H1 (cell line): ENCODE measurements around the gene ZNF846. TPM values are rescaled to one million over a fixed set of nuclear protein-coding genes. Genes with fewer than 3 reads are reported as not detected.

ENCODE experiments used
- CEBPB ChIP-seq: IDR thresholded peaks from 2 replicates; pipeline ENCODE4 v1.6.1; 2012; ENCODE audit warnings: low read depth, low read length
- CREB1 ChIP-seq: IDR thresholded peaks from 2 replicates; pipeline ENCODE4 v1.6.1; 2012; ENCODE audit warnings: inconsistent platforms
- FOSL1 ChIP-seq: IDR thresholded peaks from 2 replicates; pipeline ENCODE4 v1.6.1; 2011; ENCODE audit warnings: mild to moderate bottlenecking, low read depth, low read length, moderate library complexity; ENCODE audit not compliant: insufficient read depth
- KDM5A ChIP-seq: fragments of 200-600 bp; IDR thresholded peaks from 2 replicates; pipeline ENCODE4 v1.7.1; 2012; ENCODE audit warnings: mild to moderate bottlenecking, low read length, inconsistent platforms, mixed read lengths
- NRF1 ChIP-seq: IDR thresholded peaks from 2 replicates; pipeline ENCODE4 v1.6.1; 2011; ENCODE audit warnings: mild to moderate bottlenecking, low read depth, low read length, improper control_type of control experiment
- RXRA ChIP-seq: IDR thresholded peaks from 2 replicates; pipeline ENCODE4 v1.6.1; 2011; ENCODE audit warnings: low read depth, mild to moderate bottlenecking, low read length, moderate library complexity; ENCODE audit not compliant: insufficient read depth
- SP1 ChIP-seq: IDR thresholded peaks from 2 replicates; pipeline ENCODE4 v1.6.1; 2011; ENCODE audit warnings: low read depth, low read length
- SRF ChIP-seq: IDR thresholded peaks from 2 replicates; pipeline ENCODE4 v1.6.1; 2011; ENCODE audit warnings: mild to moderate bottlenecking, low read depth, low read length, moderate library complexity
- polyA plus RNA-seq, 7 experiments: library from polyadenylated mRNA; depleted of rRNA in 3 of 7; stranded (reverse) in 5 of 7; unstranded in 2 of 7; fragments of >200 nt in 5 of 7; fragments of 200-250 nt in 2 of 7; gene quantifications; 1 replicate in 5 of 7; 2 replicates in 1 of 7; 4 replicates in 1 of 7; pipeline versions ENCODE4 v1.2.1 to v1.2.3, GENCODE V29; 2011 to 2013; ENCODE audit warnings: missing spikeins in 2 of 7, mixed read lengths in 2 of 7
- total RNA-seq: library from RNA; stranded (reverse); fragmentation: NEBNext Ultra II Directional; extraction: Animal tissue kit (Norgen Biotek cat#: 25700); gene quantifications from 2 replicates; pipeline ENCODE4 v1.2.1, GENCODE V29; 2021
- TF ChIP-seq, protein P1 (sequence below): fragments of 300-600 bp; sonication (generic); IDR thresholded peaks from 2 replicates; pipeline ENCODE4 v1.7.1; 2012; ENCODE audit warnings: low read length, moderate library complexity, mild to moderate bottlenecking, inconsistent platforms; ENCODE audit not compliant: insufficient replicate concordance
- TF ChIP-seq, protein P2 (sequence below): IDR thresholded peaks from 2 replicates; pipeline ENCODE4 v1.6.1; 2012; ENCODE audit warnings: inconsistent platforms

The ZNF846 gene
- total and polyA plus RNA-seq, 2 of the 8 experiments (the other 6 are each of a cell fraction or from before 2014, with no cell fraction given) = 4.5 to 9.0 TPM

- TF ChIP-seq, protein P1, sequence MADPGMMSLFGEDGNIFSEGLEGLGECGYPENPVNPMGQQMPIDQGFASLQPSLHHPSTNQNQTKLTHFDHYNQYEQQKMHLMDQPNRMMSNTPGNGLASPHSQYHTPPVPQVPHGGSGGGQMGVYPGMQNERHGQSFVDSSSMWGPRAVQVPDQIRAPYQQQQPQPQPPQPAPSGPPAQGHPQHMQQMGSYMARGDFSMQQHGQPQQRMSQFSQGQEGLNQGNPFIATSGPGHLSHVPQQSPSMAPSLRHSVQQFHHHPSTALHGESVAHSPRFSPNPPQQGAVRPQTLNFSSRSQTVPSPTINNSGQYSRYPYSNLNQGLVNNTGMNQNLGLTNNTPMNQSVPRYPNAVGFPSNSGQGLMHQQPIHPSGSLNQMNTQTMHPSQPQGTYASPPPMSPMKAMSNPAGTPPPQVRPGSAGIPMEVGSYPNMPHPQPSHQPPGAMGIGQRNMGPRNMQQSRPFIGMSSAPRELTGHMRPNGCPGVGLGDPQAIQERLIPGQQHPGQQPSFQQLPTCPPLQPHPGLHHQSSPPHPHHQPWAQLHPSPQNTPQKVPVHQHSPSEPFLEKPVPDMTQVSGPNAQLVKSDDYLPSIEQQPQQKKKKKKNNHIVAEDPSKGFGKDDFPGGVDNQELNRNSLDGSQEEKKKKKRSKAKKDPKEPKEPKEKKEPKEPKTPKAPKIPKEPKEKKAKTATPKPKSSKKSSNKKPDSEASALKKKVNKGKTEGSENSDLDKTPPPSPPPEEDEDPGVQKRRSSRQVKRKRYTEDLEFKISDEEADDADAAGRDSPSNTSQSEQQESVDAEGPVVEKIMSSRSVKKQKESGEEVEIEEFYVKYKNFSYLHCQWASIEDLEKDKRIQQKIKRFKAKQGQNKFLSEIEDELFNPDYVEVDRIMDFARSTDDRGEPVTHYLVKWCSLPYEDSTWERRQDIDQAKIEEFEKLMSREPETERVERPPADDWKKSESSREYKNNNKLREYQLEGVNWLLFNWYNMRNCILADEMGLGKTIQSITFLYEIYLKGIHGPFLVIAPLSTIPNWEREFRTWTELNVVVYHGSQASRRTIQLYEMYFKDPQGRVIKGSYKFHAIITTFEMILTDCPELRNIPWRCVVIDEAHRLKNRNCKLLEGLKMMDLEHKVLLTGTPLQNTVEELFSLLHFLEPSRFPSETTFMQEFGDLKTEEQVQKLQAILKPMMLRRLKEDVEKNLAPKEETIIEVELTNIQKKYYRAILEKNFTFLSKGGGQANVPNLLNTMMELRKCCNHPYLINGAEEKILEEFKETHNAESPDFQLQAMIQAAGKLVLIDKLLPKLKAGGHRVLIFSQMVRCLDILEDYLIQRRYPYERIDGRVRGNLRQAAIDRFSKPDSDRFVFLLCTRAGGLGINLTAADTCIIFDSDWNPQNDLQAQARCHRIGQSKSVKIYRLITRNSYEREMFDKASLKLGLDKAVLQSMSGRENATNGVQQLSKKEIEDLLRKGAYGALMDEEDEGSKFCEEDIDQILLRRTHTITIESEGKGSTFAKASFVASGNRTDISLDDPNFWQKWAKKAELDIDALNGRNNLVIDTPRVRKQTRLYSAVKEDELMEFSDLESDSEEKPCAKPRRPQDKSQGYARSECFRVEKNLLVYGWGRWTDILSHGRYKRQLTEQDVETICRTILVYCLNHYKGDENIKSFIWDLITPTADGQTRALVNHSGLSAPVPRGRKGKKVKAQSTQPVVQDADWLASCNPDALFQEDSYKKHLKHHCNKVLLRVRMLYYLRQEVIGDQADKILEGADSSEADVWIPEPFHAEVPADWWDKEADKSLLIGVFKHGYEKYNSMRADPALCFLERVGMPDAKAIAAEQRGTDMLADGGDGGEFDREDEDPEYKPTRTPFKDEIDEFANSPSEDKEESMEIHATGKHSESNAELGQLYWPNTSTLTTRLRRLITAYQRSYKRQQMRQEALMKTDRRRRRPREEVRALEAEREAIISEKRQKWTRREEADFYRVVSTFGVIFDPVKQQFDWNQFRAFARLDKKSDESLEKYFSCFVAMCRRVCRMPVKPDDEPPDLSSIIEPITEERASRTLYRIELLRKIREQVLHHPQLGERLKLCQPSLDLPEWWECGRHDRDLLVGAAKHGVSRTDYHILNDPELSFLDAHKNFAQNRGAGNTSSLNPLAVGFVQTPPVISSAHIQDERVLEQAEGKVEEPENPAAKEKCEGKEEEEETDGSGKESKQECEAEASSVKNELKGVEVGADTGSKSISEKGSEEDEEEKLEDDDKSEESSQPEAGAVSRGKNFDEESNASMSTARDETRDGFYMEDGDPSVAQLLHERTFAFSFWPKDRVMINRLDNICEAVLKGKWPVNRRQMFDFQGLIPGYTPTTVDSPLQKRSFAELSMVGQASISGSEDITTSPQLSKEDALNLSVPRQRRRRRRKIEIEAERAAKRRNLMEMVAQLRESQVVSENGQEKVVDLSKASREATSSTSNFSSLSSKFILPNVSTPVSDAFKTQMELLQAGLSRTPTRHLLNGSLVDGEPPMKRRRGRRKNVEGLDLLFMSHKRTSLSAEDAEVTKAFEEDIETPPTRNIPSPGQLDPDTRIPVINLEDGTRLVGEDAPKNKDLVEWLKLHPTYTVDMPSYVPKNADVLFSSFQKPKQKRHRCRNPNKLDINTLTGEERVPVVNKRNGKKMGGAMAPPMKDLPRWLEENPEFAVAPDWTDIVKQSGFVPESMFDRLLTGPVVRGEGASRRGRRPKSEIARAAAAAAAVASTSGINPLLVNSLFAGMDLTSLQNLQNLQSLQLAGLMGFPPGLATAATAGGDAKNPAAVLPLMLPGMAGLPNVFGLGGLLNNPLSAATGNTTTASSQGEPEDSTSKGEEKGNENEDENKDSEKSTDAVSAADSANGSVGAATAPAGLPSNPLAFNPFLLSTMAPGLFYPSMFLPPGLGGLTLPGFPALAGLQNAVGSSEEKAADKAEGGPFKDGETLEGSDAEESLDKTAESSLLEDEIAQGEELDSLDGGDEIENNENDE = no peak
- TF ChIP-seq FOSL1 (no peak), CREB1 (peak; percentile 85), CEBPB (no peak), SP1 (0 out of 2 replicates have a peak, but pooled peaks have one; percentile 50), SRF (0 out of 2 replicates have a peak, but pooled peaks have one; percentile 10), NRF1 (peak; percentile 17; the same call in 1 of the 2 replicates), RXRA (peak; percentile 12; the same call in 1 of the 2 replicates), KDM5A (no peak; the same call in 1 of the 2 replicates)
- TF ChIP-seq, protein P2, sequence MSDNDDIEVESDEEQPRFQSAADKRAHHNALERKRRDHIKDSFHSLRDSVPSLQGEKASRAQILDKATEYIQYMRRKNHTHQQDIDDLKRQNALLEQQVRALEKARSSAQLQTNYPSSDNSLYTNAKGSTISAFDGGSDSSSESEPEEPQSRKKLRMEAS = peak; percentile 79
Observed at GRCh38 chr19:9768175-9769112, at the start of gene ZNF846 (continued).
